ENCODE measurements around the gene NHLRC2. TPM values are rescaled to one million over a fixed set of nuclear protein-coding genes. Genes with fewer than 3 reads are reported as not detected.

NHLRC2 gene
- total and polyA plus RNA-seq, 4 donors, result 11.5 to 32.8 (median 18.0) TPM

DNA sequence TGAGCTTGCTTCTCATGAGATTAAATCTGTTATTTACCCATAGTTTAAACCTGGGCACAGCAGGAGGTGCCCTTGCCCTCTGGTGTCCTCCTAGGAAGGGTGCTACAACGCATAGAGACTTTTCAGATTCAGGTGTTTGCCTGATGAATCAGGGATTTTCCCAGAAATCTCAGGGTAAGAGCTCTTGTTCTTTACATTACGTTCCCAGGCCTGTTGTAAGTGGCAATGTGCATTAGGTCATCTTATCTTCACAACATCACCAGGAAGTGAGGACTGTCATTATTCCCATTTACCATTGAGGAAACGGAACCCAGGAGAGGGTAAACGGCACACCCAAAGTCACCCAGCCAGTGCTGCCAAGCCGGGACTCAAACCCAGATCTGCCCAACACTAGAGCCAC lies 73.0 kb downstream of the NHLRC2 start:
- no peaks in the 10 kb centered on the region for H3K4me1 ChIP-seq (ENCODE audit: control insufficient read depth, insufficient read depth, low read length)
- no peak for DNase-seq (ENCODE audit: low read depth in 4 of 6, low spot score in 6 of 6)
- 88% methylated on average over 3 of the region's 5 CpGs for WGBS (ENCODE audit: insufficient coverage)
- peaks cover 3% of the 10 kb centered on the region for H3K9me3 ChIP-seq (ENCODE audit: control insufficient read depth, insufficient read depth, low read length)
- no peak overlapping the region for H3K27ac ChIP-seq (ENCODE audit: low read depth, low read length)
- H3K36me3 ChIP-seq (ENCODE audit: control insufficient read depth, insufficient read depth, low read length), result no peaks in the 10 kb centered on the region
- H3K27me3 ChIP-seq (ENCODE audit: control insufficient read depth, insufficient read depth, low read length), result no peaks in the 10 kb centered on the region
- no peak overlapping the region for H3K4me3 ChIP-seq (ENCODE audit: low read depth, low read length)

DNA sequence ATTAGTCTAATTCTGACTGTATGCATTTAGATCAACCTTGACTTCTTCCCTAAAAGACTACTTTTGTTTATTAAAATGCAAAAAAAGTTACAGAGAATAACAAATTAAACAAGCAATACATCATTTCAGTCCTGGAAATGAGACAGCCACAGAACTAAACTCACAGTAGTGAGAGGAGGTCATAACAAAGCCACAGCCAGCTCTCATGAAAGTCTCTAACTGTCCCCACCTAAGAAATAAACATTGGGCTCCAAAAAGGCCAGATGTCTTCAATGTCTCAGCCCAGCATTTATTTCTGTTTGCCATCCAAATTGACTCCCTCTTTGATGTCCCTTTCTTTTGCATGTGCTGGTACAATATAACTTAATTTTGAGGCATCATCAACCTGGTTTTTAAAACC lies 74.4 kb downstream of the NHLRC2 start:
- DNase-seq (ENCODE audit: low read depth in 4 of 6, low spot score in 6 of 6), result no peak
- no peaks in the 10 kb centered on the region for H3K27me3 ChIP-seq (ENCODE audit: control insufficient read depth, insufficient read depth, low read length)
- no peak overlapping the region for H3K4me3 ChIP-seq (ENCODE audit: low read depth, low read length)
- H3K4me1 ChIP-seq (ENCODE audit: control insufficient read depth, insufficient read depth, low read length), result no peaks in the 10 kb centered on the region
- H3K36me3 ChIP-seq (ENCODE audit: control insufficient read depth, insufficient read depth, low read length), result no peaks in the 10 kb centered on the region
- peaks cover 3% of the 10 kb centered on the region for H3K9me3 ChIP-seq (ENCODE audit: control insufficient read depth, insufficient read depth, low read length)
- no peak overlapping the region for H3K27ac ChIP-seq (ENCODE audit: low read depth, low read length)

DNA sequence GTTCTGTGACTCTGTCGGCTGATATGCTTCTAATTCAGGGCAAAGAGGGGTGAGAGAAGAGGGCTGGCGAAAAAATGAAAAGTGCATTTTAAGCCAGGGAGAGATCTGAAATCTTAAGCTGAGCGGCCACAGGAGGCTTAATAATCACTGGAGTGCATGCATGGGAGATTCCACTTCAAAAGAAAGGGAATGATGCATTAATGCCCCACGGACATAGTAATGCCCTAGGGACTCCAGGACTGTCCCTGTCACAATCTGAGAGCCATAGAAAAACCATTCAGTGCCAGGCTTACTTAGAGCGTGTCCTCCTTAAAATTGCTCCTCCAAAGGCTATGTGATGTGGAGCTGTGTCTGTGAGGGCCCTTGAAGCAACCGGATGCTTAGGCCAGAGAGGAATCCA lies 75.1 kb downstream of the NHLRC2 start:
- Histone ChIP-seq H3K9me3 (ENCODE audit: control insufficient read depth, insufficient read depth, low read length) (peaks cover under 1% of the 10 kb centered on the region), H3K4me3 (ENCODE audit: low read depth, low read length) (no peak overlapping the region), H3K27ac (ENCODE audit: low read depth, low read length) (no peak overlapping the region), H3K4me1 (ENCODE audit: control insufficient read depth, insufficient read depth, low read length) (no peaks in the 10 kb centered on the region), H3K27me3 (ENCODE audit: control insufficient read depth, insufficient read depth, low read length) (no peaks in the 10 kb centered on the region), H3K36me3 (ENCODE audit: control insufficient read depth, insufficient read depth, low read length) (no peaks in the 10 kb centered on the region)
- 83% methylated on average over 4 of the region's 6 CpGs for WGBS (ENCODE audit: insufficient coverage)
- no peak for DNase-seq (ENCODE audit: low read depth in 4 of 6, low spot score in 6 of 6)

GRCh38 chr10:113930482-113931057 lies 76.1 kb downstream of the NHLRC2 start:
- WGBS (ENCODE audit: insufficient coverage), result 92% methylated on average over 2 of the region's 3 CpGs
- no peaks in the 10 kb centered on the region for H3K27me3 ChIP-seq (ENCODE audit: control insufficient read depth, insufficient read depth, low read length)
- no peaks in the 10 kb centered on the region for H3K36me3 ChIP-seq (ENCODE audit: control insufficient read depth, insufficient read depth, low read length)
- no peak overlapping the region for H3K4me3 ChIP-seq (ENCODE audit: low read depth, low read length)
- H3K9me3 ChIP-seq (ENCODE audit: control insufficient read depth, insufficient read depth, low read length), result no peaks in the 10 kb centered on the region
- no peak overlapping the region for H3K27ac ChIP-seq (ENCODE audit: low read depth, low read length)
- no peaks in the 10 kb centered on the region for H3K4me1 ChIP-seq (ENCODE audit: control insufficient read depth, insufficient read depth, low read length)
- no peak for DNase-seq (ENCODE audit: low read depth in 4 of 6, low spot score in 6 of 6)

GRCh38 chr10:113932854-113933253 lies 78.4 kb downstream of the NHLRC2 start:
- Histone ChIP-seq H3K27ac (ENCODE audit: low read depth, low read length) (no peak overlapping the region), H3K27me3 (ENCODE audit: control insufficient read depth, insufficient read depth, low read length) (no peaks in the 10 kb centered on the region), H3K36me3 (ENCODE audit: control insufficient read depth, insufficient read depth, low read length) (no peaks in the 10 kb centered on the region), H3K9me3 (ENCODE audit: control insufficient read depth, insufficient read depth, low read length) (no peaks in the 10 kb centered on the region), H3K4me3 (ENCODE audit: low read depth, low read length) (no peak overlapping the region), H3K4me1 (ENCODE audit: control insufficient read depth, insufficient read depth, low read length) (no peaks in the 10 kb centered on the region)
- WGBS (ENCODE audit: insufficient coverage), result 100% methylated on average over 1 of the region's 1 CpG
- DNase-seq (ENCODE audit: low read depth in 4 of 6, low spot score in 6 of 6), result no peak

GRCh38 chr10:113933894-113934532 lies 79.6 kb downstream of the NHLRC2 start:
- Histone ChIP-seq H3K27ac (ENCODE audit: low read depth, low read length) (no peak overlapping the region), H3K4me3 (ENCODE audit: low read depth, low read length) (no peak overlapping the region), H3K4me1 (ENCODE audit: control insufficient read depth, insufficient read depth, low read length) (no peaks in the 10 kb centered on the region), H3K9me3 (ENCODE audit: control insufficient read depth, insufficient read depth, low read length) (no peaks in the 10 kb centered on the region), H3K36me3 (ENCODE audit: control insufficient read depth, insufficient read depth, low read length) (no peaks in the 10 kb centered on the region), H3K27me3 (ENCODE audit: control insufficient read depth, insufficient read depth, low read length) (no peaks in the 10 kb centered on the region)
- WGBS (ENCODE audit: insufficient coverage), result 93% methylated on average over 4 of the region's 8 CpGs
- DNase-seq (ENCODE audit: low read depth in 4 of 6, low spot score in 6 of 6), result no peak

GRCh38 chr10:113937258-113937657 lies 82.8 kb downstream of the NHLRC2 start:
- H3K4me3 ChIP-seq (ENCODE audit: low read depth, low read length), result no peak overlapping the region
- H3K27me3 ChIP-seq (ENCODE audit: control insufficient read depth, insufficient read depth, low read length), result no peaks in the 10 kb centered on the region
- no peaks in the 10 kb centered on the region for H3K36me3 ChIP-seq (ENCODE audit: control insufficient read depth, insufficient read depth, low read length)
- no peak for DNase-seq (ENCODE audit: low read depth in 4 of 6, low spot score in 6 of 6)
- H3K9me3 ChIP-seq (ENCODE audit: control insufficient read depth, insufficient read depth, low read length), result no peaks in the 10 kb centered on the region
- no peaks in the 10 kb centered on the region for H3K4me1 ChIP-seq (ENCODE audit: control insufficient read depth, insufficient read depth, low read length)
- no peak overlapping the region for H3K27ac ChIP-seq (ENCODE audit: low read depth, low read length)

DNA sequence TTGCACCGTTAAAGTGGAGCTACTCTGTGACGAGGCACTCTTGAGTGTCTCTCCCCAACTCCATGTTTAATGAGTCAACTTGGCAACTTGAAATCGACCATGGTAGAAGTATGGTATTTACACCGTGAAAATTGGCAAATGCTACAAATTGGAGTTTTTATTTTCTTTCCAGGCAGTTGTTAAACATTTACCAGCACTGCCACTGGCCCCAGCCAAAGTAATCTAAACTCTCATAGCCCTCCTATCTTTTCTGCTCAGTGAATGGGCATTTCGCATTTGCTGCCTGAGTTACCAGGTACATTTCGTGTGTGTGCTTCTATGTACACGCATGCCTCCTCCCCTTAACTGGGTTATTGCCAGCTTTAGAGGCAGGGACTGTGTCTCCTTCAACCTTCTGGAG lies 83.3 kb downstream of the NHLRC2 start:
- H3K4me1 ChIP-seq (ENCODE audit: control insufficient read depth, insufficient read depth, low read length), result no peaks in the 10 kb centered on the region
- no peak overlapping the region for H3K27ac ChIP-seq (ENCODE audit: low read depth, low read length)
- no peaks in the 10 kb centered on the region for H3K36me3 ChIP-seq (ENCODE audit: control insufficient read depth, insufficient read depth, low read length)
- H3K27me3 ChIP-seq (ENCODE audit: control insufficient read depth, insufficient read depth, low read length), result no peaks in the 10 kb centered on the region
- no peak overlapping the region for H3K4me3 ChIP-seq (ENCODE audit: low read depth, low read length)
- H3K9me3 ChIP-seq (ENCODE audit: control insufficient read depth, insufficient read depth, low read length), result no peaks in the 10 kb centered on the region
- DNase-seq (ENCODE audit: low read depth in 4 of 6, low spot score in 6 of 6), result no peak
- 100% methylated on average over 3 of the region's 7 CpGs for WGBS (ENCODE audit: insufficient coverage)

- H3K27me3 ChIP-seq (ENCODE audit: control insufficient read depth, insufficient read depth, low read length), result no peaks in the 10 kb centered on the region
- H3K27ac ChIP-seq (ENCODE audit: low read depth, low read length), result no peak overlapping the region
- no peaks in the 10 kb centered on the region for H3K9me3 ChIP-seq (ENCODE audit: control insufficient read depth, insufficient read depth, low read length)
- no peak for DNase-seq (ENCODE audit: low read depth in 4 of 6, low spot score in 6 of 6)
- H3K36me3 ChIP-seq (ENCODE audit: control insufficient read depth, insufficient read depth, low read length), result no peaks in the 10 kb centered on the region
- no peak overlapping the region for H3K4me3 ChIP-seq (ENCODE audit: low read depth, low read length)
- 100% methylated on average over 1 of the region's 7 CpGs for WGBS (ENCODE audit: insufficient coverage)
- H3K4me1 ChIP-seq (ENCODE audit: control insufficient read depth, insufficient read depth, low read length), result no peaks in the 10 kb centered on the region
Observed at GRCh38 chr10:113939212-113939860, 84.9 kb downstream of the NHLRC2 start.

DNA sequence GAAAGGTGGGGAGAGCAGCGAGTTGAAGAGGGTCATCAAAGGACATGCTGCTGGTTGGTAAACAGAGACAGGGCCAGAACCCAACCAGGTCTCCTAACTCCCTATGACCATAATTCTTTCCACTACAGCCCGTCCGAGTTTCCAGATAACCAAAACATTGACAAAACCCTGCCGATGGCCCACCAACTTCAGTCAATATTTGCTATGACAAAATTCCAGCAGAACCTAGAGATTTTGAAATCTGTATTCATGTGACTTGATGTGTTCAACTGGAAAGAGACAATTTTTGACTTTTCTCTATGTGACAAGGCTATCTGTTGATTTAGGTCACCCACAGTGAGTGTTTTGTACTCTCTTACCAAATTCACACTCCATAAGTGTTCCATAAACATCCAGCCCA lies 86.7 kb downstream of the NHLRC2 start:
- Histone ChIP-seq H3K27ac (ENCODE audit: low read depth, low read length) (no peak overlapping the region), H3K27me3 (ENCODE audit: control insufficient read depth, insufficient read depth, low read length) (no peaks in the 10 kb centered on the region), H3K4me3 (ENCODE audit: low read depth, low read length) (no peak overlapping the region), H3K4me1 (ENCODE audit: control insufficient read depth, insufficient read depth, low read length) (no peaks in the 10 kb centered on the region), H3K9me3 (ENCODE audit: control insufficient read depth, insufficient read depth, low read length) (no peaks in the 10 kb centered on the region), H3K36me3 (ENCODE audit: control insufficient read depth, insufficient read depth, low read length) (no peaks in the 10 kb centered on the region)
- DNase-seq (ENCODE audit: low read depth in 4 of 6, low spot score in 6 of 6), result no peak
- WGBS (ENCODE audit: insufficient coverage), result no CpG with 5 or more reads among the region's 4 CpGs
